ENCODE data around the gene TMEM185A. TPM values are rescaled to one million over a fixed set of nuclear protein-coding genes. Genes with fewer than 3 reads are reported as not detected.
"Not testable (repeated sequence)": the region's sequence is repeated elsewhere in the genome, so short reads cannot be mapped to it uniquely, and the experiment has no call there.

TMEM185A gene
- total RNA-seq, 1 experiment from 2014 or later: 15.2 TPM

DNA sequence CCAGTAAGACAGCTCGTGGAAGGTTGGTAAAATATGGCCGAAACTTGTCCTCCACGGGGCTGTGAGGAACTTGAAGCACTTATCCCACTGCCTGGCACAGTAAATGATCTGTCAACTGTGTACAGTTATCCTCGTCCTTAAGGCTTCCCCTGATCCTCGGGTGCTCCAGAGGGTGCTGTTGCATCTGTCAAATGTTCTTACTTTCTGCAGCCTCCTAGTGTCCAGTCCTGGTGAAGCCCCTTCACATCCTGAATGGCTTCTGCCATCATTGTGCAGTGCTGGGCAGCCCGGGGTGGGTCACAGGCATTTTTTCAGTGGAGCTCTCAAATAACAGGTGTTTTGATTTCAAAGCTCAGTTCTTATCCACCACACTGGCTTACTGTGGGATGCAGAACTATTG, 29.0 kb upstream of the TMEM185A start:
- H3K27ac ChIP-seq (ENCODE audit: low read depth, low read length); H4K20me1 ChIP-seq (ENCODE audit: insufficient read depth); H3K27me3 ChIP-seq (ENCODE audit: insufficient read depth, low read length); H3K9me2 ChIP-seq (ENCODE audit: insufficient read depth); H3K79me2 ChIP-seq (ENCODE audit: insufficient read depth, low read length); POLR2A ChIA-PET; H3K4me3 ChIP-seq (replicated peaks in 1 of 2; ENCODE audit: low read depth in 1 of 2, low read length in 2 of 2); H3K4me2 ChIP-seq (ENCODE audit: low read length); H3K9me3 ChIP-seq (ENCODE audit: control insufficient read depth in 1 of 2, insufficient read depth in 1 of 2, low read depth in 1 of 2, low read length in 2 of 2); CTCF ChIA-PET; DNase-seq (ENCODE audit: low read depth, low spot score); intact Hi-C loops (cut with micrococcal nuclease); H3K4me1 ChIP-seq (ENCODE audit: control insufficient read depth in 1 of 2, insufficient read depth in 2 of 2, low read length in 2 of 2); H3K9ac ChIP-seq (ENCODE audit: low read length); BruUV-seq (replicated peaks); RAD21 ChIA-PET (ENCODE audit: low non-redundant PET in 1 of 2, low total read pairs in 2 of 2, uncharacterized antibody in 2 of 2, unreplicated experiment in 2 of 2); H3K36me3 ChIP-seq (ENCODE audit: control insufficient read depth in 1 of 2, insufficient read depth in 2 of 2, low read length in 2 of 2); H2AFZ ChIP-seq (ENCODE audit: low read depth, low read length, poor library complexity, severe bottlenecking): not testable (repeated sequence)
- ATAC-seq: peak; percentile 89

- H3K79me2 ChIP-seq (ENCODE audit: insufficient read depth, low read length); H3K9me2 ChIP-seq (ENCODE audit: insufficient read depth); H3K36me3 ChIP-seq (ENCODE audit: control insufficient read depth in 1 of 2, insufficient read depth in 2 of 2, low read length in 2 of 2); CTCF ChIA-PET; H3K27me3 ChIP-seq (ENCODE audit: insufficient read depth, low read length); H3K27ac ChIP-seq (ENCODE audit: low read depth, low read length); BruUV-seq (replicated peaks); H3K9me3 ChIP-seq (ENCODE audit: control insufficient read depth in 1 of 2, insufficient read depth in 1 of 2, low read depth in 1 of 2, low read length in 2 of 2); RAD21 ChIA-PET (ENCODE audit: low non-redundant PET in 1 of 2, low total read pairs in 2 of 2, uncharacterized antibody in 2 of 2, unreplicated experiment in 2 of 2); intact Hi-C loops (cut with micrococcal nuclease); H2AFZ ChIP-seq (ENCODE audit: low read depth, low read length, poor library complexity, severe bottlenecking); H3K4me3 ChIP-seq (replicated peaks in 1 of 2; ENCODE audit: low read depth in 1 of 2, low read length in 2 of 2); POLR2A ChIA-PET; H3K4me1 ChIP-seq (ENCODE audit: control insufficient read depth in 1 of 2, insufficient read depth in 2 of 2, low read length in 2 of 2); H3K4me2 ChIP-seq (ENCODE audit: low read length); H3K9ac ChIP-seq (ENCODE audit: low read length); H4K20me1 ChIP-seq (ENCODE audit: insufficient read depth); DNase-seq (ENCODE audit: low read depth, low spot score): not testable (repeated sequence)
- peak; percentile 75 for ATAC-seq
Observed at GRCh38 chrX:149656260-149656884, 24.8 kb upstream of the TMEM185A start.

GRCh38 chrX:149652232-149652981, 20.8 kb upstream of the TMEM185A start:
- no peak overlapping the region for H3K27ac ChIP-seq (ENCODE audit: low read depth, low read length)
- ChIA-PET POLR2A (no interaction called here), CTCF (no interaction called here), RAD21 (ENCODE audit: low non-redundant PET in 1 of 2, low total read pairs in 2 of 2, uncharacterized antibody in 2 of 2, unreplicated experiment in 2 of 2) (no interaction called here)
- no peaks in the 10 kb centered on the region for H3K79me2 ChIP-seq (ENCODE audit: insufficient read depth, low read length)
- H3K9me2 ChIP-seq (ENCODE audit: insufficient read depth): no peaks in the 10 kb centered on the region
- no TSS peak for BruUV-seq (replicated peaks)
- H3K9ac ChIP-seq (ENCODE audit: low read length): no peak overlapping the region
- no peaks in the 10 kb centered on the region for H3K4me1 ChIP-seq (ENCODE audit: control insufficient read depth in 1 of 2, insufficient read depth in 2 of 2, low read length in 2 of 2)
- H3K4me3 ChIP-seq (replicated peaks in 1 of 2; ENCODE audit: low read depth in 1 of 2, low read length in 2 of 2): no peak overlapping the region
- ATAC-seq (no peak), DNase-seq (ENCODE audit: low read depth, low spot score) (no peak)
- no peak overlapping the region for H3K4me2 ChIP-seq (ENCODE audit: low read length)
- intact Hi-C loops (cut with micrococcal nuclease): no loop called here
- H3K9me3 ChIP-seq (ENCODE audit: control insufficient read depth in 1 of 2, insufficient read depth in 1 of 2, low read depth in 1 of 2, low read length in 2 of 2): no peaks in the 10 kb centered on the region
- no peak overlapping the region for H2AFZ ChIP-seq (ENCODE audit: low read depth, low read length, poor library complexity, severe bottlenecking)
- no peaks in the 10 kb centered on the region for H4K20me1 ChIP-seq (ENCODE audit: insufficient read depth)
- no peaks in the 10 kb centered on the region for H3K36me3 ChIP-seq (ENCODE audit: control insufficient read depth in 1 of 2, insufficient read depth in 2 of 2, low read length in 2 of 2)
- TF ChIP-seq EZH2 (IDR thresholded peaks at IDR 0.05): no peak
- no peaks in the 10 kb centered on the region for H3K27me3 ChIP-seq (ENCODE audit: insufficient read depth, low read length)
